H9 (cell line): ENCODE results near the gene SOCS6. TPM values are rescaled to one million over a fixed set of nuclear protein-coding genes. Genes with fewer than 3 reads are reported as not detected.

Experiments
- DNase-seq: peaks from one replicate; pipeline ENCODE4 v3.0.0-alpha.2; 2017
- H2AFZ ChIP-seq: one replicate; pipeline ENCODE4 v1.6.1; 2013; ENCODE audit warnings: mild to moderate bottlenecking, low read length, control low read depth, moderate library complexity
- H2AK5ac ChIP-seq: 2 replicates; pipeline ENCODE4 v1.6.1; 2013; ENCODE audit warnings: low read length, control low read depth, mixed read lengths; ENCODE audit not compliant: insufficient read length
- H2BK120ac ChIP-seq: one replicate; pipeline ENCODE4 v1.6.1; 2013; ENCODE audit warnings: low read depth, mild to moderate bottlenecking, low read length, control low read depth, inconsistent platforms; ENCODE audit not compliant: poor library complexity, severe bottlenecking
- H2BK12ac ChIP-seq: 2 replicates; pipeline ENCODE4 v1.6.1; 2013; ENCODE audit warnings: low read length, control low read depth, mixed read lengths, low read depth; ENCODE audit not compliant: insufficient read length
- H2BK15ac ChIP-seq: 2 replicates; pipeline ENCODE4 v1.6.1; 2013; ENCODE audit warnings: low read depth, low read length, control low read depth
- H2BK20ac ChIP-seq: one replicate; pipeline ENCODE4 v1.6.1; 2013; ENCODE audit warnings: low read depth, mild to moderate bottlenecking, low read length, control low read depth, inconsistent platforms; ENCODE audit not compliant: poor library complexity, severe bottlenecking
- H2BK5ac ChIP-seq: 2 replicates; pipeline ENCODE4 v1.6.1; 2013; ENCODE audit warnings: low read length, control low read depth, mixed read lengths; ENCODE audit not compliant: insufficient read length
- H3K14ac ChIP-seq: 2 replicates; pipeline ENCODE4 v1.6.1; 2013; ENCODE audit warnings: low read length, control low read depth; ENCODE audit not compliant: insufficient read depth
- H3K18ac ChIP-seq: 2 replicates; pipeline ENCODE4 v1.6.1; 2013; ENCODE audit warnings: low read depth, mild to moderate bottlenecking, mixed read lengths, low read length, control low read depth; ENCODE audit not compliant: insufficient read length
- H3K23ac ChIP-seq: 2 replicates; pipeline ENCODE4 v1.6.1; 2013; ENCODE audit warnings: low read length, control low read depth, mixed read lengths, low read depth; ENCODE audit not compliant: insufficient read length
- H3K23me2 ChIP-seq: 2 replicates; pipeline ENCODE4 v1.6.1; 2013; ENCODE audit warnings: low read depth, mild to moderate bottlenecking, mixed read lengths, low read length, control low read depth; ENCODE audit not compliant: insufficient read length, poor library complexity, severe bottlenecking
- H3K27ac ChIP-seq: 2 replicates; pipeline ENCODE4 v1.5.1; 2013; ENCODE audit warnings: low read length, control low read depth, mixed read lengths, low read depth; ENCODE audit not compliant: insufficient read length
- H3K27me3 ChIP-seq: 2 replicates; pipeline ENCODE4 v1.6.1; 2013; ENCODE audit warnings: low read length, control low read depth, inconsistent platforms; ENCODE audit not compliant: insufficient read depth
- H3K4ac ChIP-seq: 2 replicates; pipeline ENCODE4 v1.6.1; 2013; ENCODE audit warnings: low read depth, mild to moderate bottlenecking, control low read depth, inconsistent platforms, low read length, moderate library complexity
- H3K4me1 ChIP-seq: 2 replicates; pipeline ENCODE4 v1.6.1; 2013; ENCODE audit warnings: low read length, control low read depth, inconsistent platforms; ENCODE audit not compliant: insufficient read depth
- H3K4me2 ChIP-seq: 2 replicates; pipeline ENCODE4 v1.6.1; 2013; ENCODE audit warnings: low read length, control low read depth, mixed read lengths; ENCODE audit not compliant: insufficient read length, insufficient read depth
- H3K56ac ChIP-seq: 2 replicates; pipeline ENCODE4 v1.6.1; 2013; ENCODE audit warnings: low read depth, mild to moderate bottlenecking, mixed read lengths, low read length, control low read depth; ENCODE audit not compliant: insufficient read length
- H3K79me1 ChIP-seq: 2 replicates; pipeline ENCODE4 v1.6.1; 2013; ENCODE audit warnings: low read depth, mild to moderate bottlenecking, moderate library complexity, low read length, control low read depth, inconsistent platforms; ENCODE audit not compliant: insufficient read depth, poor library complexity, severe bottlenecking
- H3K79me2 ChIP-seq: 2 replicates; pipeline ENCODE4 v1.6.1; 2013; ENCODE audit warnings: low read length, control low read depth, inconsistent platforms; ENCODE audit not compliant: insufficient read depth
- H3K9ac ChIP-seq: 2 replicates; pipeline ENCODE4 v1.6.1; 2013; ENCODE audit warnings: low read length, control low read depth, mixed read lengths; ENCODE audit not compliant: insufficient read length; ENCODE audit errors: extremely low read depth
- H3K9me3 ChIP-seq: one replicate; pipeline ENCODE4 v1.6.1; 2013; ENCODE audit warnings: low read depth, low read length, inconsistent platforms; ENCODE audit not compliant: control insufficient read depth
- H3T11ph ChIP-seq: one replicate; pipeline ENCODE4 v1.6.1; 2013; ENCODE audit warnings: mild to moderate bottlenecking, low read length, control low read depth, inconsistent platforms
- H4K20me1 ChIP-seq: one replicate; pipeline ENCODE4 v1.6.1; 2013; ENCODE audit not compliant: control insufficient read depth, insufficient read length, insufficient read depth
- H4K5ac ChIP-seq: 2 replicates; pipeline ENCODE4 v1.6.1; 2013; ENCODE audit warnings: low read depth, mild to moderate bottlenecking, mixed read lengths, low read length, control low read depth; ENCODE audit not compliant: insufficient read length
- H4K8ac ChIP-seq: replicated peaks from 2 replicates; pipeline ENCODE4 v1.6.1; 2013; ENCODE audit warnings: low read length, control low read depth, mixed read lengths, low read depth; ENCODE audit not compliant: insufficient read length
- H4K91ac ChIP-seq: 2 replicates; pipeline ENCODE4 v1.6.1; 2013; ENCODE audit warnings: low read depth, mild to moderate bottlenecking, moderate library complexity, mixed read lengths, low read length, control low read depth; ENCODE audit not compliant: insufficient read length
- H3K27ac Mint-ChIP-seq, 3 experiments: 2 replicates in 2 of 3; 3 replicates in 1 of 3; pipeline ENCODE4 v1.8.0; 2020 to 2021; ENCODE audit warnings: mixed read lengths in 3 of 3, mild to moderate bottlenecking in 1 of 3, moderate library complexity in 1 of 3
- H3K27me3 Mint-ChIP-seq: 2 replicates; pipeline ENCODE4 v1.8.0; 2021; ENCODE audit warnings: low read depth, mild to moderate bottlenecking, moderate library complexity, mixed read lengths
- H3K36me3 Mint-ChIP-seq, 3 experiments: 2 replicates in 2 of 3; 3 replicates in 1 of 3; pipeline ENCODE4 v1.8.0; 2020 to 2021; ENCODE audit warnings: low read depth in 3 of 3, mixed read lengths in 3 of 3; ENCODE audit not compliant: insufficient read depth in 1 of 3
- H3K4me1 Mint-ChIP-seq, 2 experiments: 2 replicates each; pipeline ENCODE4 v1.8.0; 2020; ENCODE audit warnings: mixed read lengths in 2 of 2
- H3K4me3 Mint-ChIP-seq, 2 experiments: 2 replicates in 1 of 2; 3 replicates in 1 of 2; pipeline ENCODE4 v1.8.0; 2020 to 2021; ENCODE audit warnings: mild to moderate bottlenecking in 2 of 2, mixed read lengths in 2 of 2, moderate library complexity in 1 of 2
- H3K9me3 Mint-ChIP-seq, 2 experiments: 2 replicates in 1 of 2; 3 replicates in 1 of 2; pipeline ENCODE4 v1.8.0; 2020; ENCODE audit warnings: mild to moderate bottlenecking in 2 of 2, mixed read lengths in 2 of 2, moderate library complexity in 1 of 2
- WGBS: extraction: QIAGEN DNeasy Blood & Tissue Kit; methylation state at CpG from one replicate; pipeline ENCODE4 v1.1.7; 2013; ENCODE audit warnings: missing lambda C conversion rate, low lambda C conversion rate, mixed read lengths; ENCODE audit not compliant: insufficient read length; ENCODE audit errors: extremely low coverage; 5-methylcytosine and 5-hydroxymethylcytosine counted together
- total RNA-seq: library from RNA; stranded (reverse); gene quantifications from 2 replicates; pipeline ENCODE4 v1.2.1, GENCODE V29; 2021
- TF ChIP-seq, protein P1 (sequence below): fragments of 200-600 bp; sonication (generic); conservative IDR thresholded peaks from 3 replicates; pipeline ENCODE4 v1.8.0; 2021; ENCODE audit warnings: antibody characterized with exemption, mild to moderate bottlenecking

Gene SOCS6
- total RNA-seq, 1 experiment from 2014 or later: 24.5 TPM

- no peak overlapping the region for H3K18ac ChIP-seq
- no peak overlapping the region for H3K9ac ChIP-seq
- TF ChIP-seq, protein P1, sequence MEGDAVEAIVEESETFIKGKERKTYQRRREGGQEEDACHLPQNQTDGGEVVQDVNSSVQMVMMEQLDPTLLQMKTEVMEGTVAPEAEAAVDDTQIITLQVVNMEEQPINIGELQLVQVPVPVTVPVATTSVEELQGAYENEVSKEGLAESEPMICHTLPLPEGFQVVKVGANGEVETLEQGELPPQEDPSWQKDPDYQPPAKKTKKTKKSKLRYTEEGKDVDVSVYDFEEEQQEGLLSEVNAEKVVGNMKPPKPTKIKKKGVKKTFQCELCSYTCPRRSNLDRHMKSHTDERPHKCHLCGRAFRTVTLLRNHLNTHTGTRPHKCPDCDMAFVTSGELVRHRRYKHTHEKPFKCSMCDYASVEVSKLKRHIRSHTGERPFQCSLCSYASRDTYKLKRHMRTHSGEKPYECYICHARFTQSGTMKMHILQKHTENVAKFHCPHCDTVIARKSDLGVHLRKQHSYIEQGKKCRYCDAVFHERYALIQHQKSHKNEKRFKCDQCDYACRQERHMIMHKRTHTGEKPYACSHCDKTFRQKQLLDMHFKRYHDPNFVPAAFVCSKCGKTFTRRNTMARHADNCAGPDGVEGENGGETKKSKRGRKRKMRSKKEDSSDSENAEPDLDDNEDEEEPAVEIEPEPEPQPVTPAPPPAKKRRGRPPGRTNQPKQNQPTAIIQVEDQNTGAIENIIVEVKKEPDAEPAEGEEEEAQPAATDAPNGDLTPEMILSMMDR: no peak
- H3K4me1 Mint-ChIP-seq: peaks cover 30 to 37% of the 10 kb centered on the region in 2 experiments
- H2AK5ac ChIP-seq: no peak overlapping the region
- H4K8ac ChIP-seq: no peak overlapping the region
- H3K79me1 ChIP-seq: no peaks in the 10 kb centered on the region
- H3K4me1 ChIP-seq: no peaks in the 10 kb centered on the region
- H3K4me2 ChIP-seq: no peak overlapping the region
- no peak overlapping the region for H3K4ac ChIP-seq
- H2BK120ac ChIP-seq: no peak overlapping the region
- no peaks in the 10 kb centered on the region for H3K27me3 Mint-ChIP-seq
- H4K91ac ChIP-seq: no peak overlapping the region
- H3K27ac Mint-ChIP-seq: no peak overlapping the region
- peaks cover 6 to 9% of the 10 kb centered on the region in 2 experiments; a peak in 4 of 5 replicates for H3K9me3 Mint-ChIP-seq
- no peaks in the 10 kb centered on the region for H3K23me2 ChIP-seq
- H2AFZ ChIP-seq: no peak overlapping the region
- H2BK5ac ChIP-seq: no peak overlapping the region
- H3K9me3 ChIP-seq: peaks cover 7% of the 10 kb centered on the region
- H3K56ac ChIP-seq: no peak overlapping the region
- H2BK15ac ChIP-seq: no peak overlapping the region
- no peak overlapping the region for H2BK20ac ChIP-seq
- H3K27ac ChIP-seq: no peak overlapping the region
- no CpG with 5 or more reads among the region's 2 CpGs for WGBS
- H3K79me2 ChIP-seq: no peaks in the 10 kb centered on the region
- H3K27me3 ChIP-seq: no peaks in the 10 kb centered on the region
- H2BK12ac ChIP-seq: no peak overlapping the region
- no peak for DNase-seq
- no peak overlapping the region for H3K23ac ChIP-seq
- no peak overlapping the region for H3K14ac ChIP-seq
- no peak overlapping the region for H3T11ph ChIP-seq
- H3K4me3 Mint-ChIP-seq: no peak overlapping the region
- peaks cover 16 to 25% (median 20%) of the 10 kb centered on the region in 3 experiments for H3K36me3 Mint-ChIP-seq
- no peak overlapping the region for H4K5ac ChIP-seq
- H4K20me1 ChIP-seq: no peaks in the 10 kb centered on the region
These were observed 44.9 kb downstream of the SOCS6 start for GRCh38 chr18:70333757-70334156.
